H1 (cell line): ENCODE results near the gene CASZ1. TPM values are rescaled to one million over a fixed set of nuclear protein-coding genes. Genes with fewer than 3 reads are reported as not detected.

Experiments
- CTCF ChIA-PET: fragments of 300-600 bp; sonication (Branson Sonifier 250); formaldehyde crosslinking; loops from one replicate; lab custom pipeline; 2021; ENCODE audit not compliant: partially characterized antibody; lab: Charles Lee
- POLR2A ChIA-PET: fragments of 300-600 bp; sonication (Branson Sonifier 250); formaldehyde crosslinking; loops from one replicate; lab custom pipeline; 2021; ENCODE audit warnings: inconsistent platforms; ENCODE audit not compliant: partially characterized antibody; lab: Charles Lee
- DNase-seq, 2 experiments: peaks; one replicate each; pipeline versions ENCODE4 v3.0.0 to v3.0.0-alpha.2; 2010 to 2022; ENCODE audit warnings: low spot score in 2 of 2, low read depth in 1 of 2, mixed read lengths in 1 of 2
- FAIRE-seq: peaks from 2 replicates; lab custom pipeline; 2011; peaks lifted over from hg19 to GRCh38; lab: Jason Lieb, UNC
- H2AFZ ChIP-seq: 2 replicates; pipeline ENCODE4 v1.8.1; 2012; ENCODE audit warnings: low read length, inconsistent platforms
- H2AK5ac ChIP-seq: 2 replicates; pipeline ENCODE4 v1.6.1; 2013; ENCODE audit warnings: low read depth, low read length
- H2BK120ac ChIP-seq: replicated peaks from 2 replicates; pipeline ENCODE3; 2013; ENCODE audit warnings: low read depth, low read length, inconsistent platforms
- H2BK12ac ChIP-seq: 2 replicates; pipeline ENCODE4 v1.6.1; 2013; ENCODE audit warnings: low read depth, low read length
- H2BK15ac ChIP-seq: 2 replicates; pipeline ENCODE4 v1.6.1; 2013; ENCODE audit warnings: low read length
- H2BK20ac ChIP-seq: 2 replicates; pipeline ENCODE4 v1.6.1; 2013; ENCODE audit warnings: low read length
- H2BK5ac ChIP-seq: 2 replicates; pipeline ENCODE4 v1.6.1; 2013; ENCODE audit warnings: low read depth, low read length
- H3K14ac ChIP-seq: 2 replicates; pipeline ENCODE4 v1.6.1; 2013; ENCODE audit warnings: inconsistent platforms; ENCODE audit not compliant: insufficient read length
- H3K18ac ChIP-seq: 2 replicates; pipeline ENCODE4 v1.6.1; 2013; ENCODE audit warnings: low read length; ENCODE audit errors: extremely low read depth
- H3K23ac ChIP-seq: 2 replicates; pipeline ENCODE4 v1.6.1; 2013; ENCODE audit warnings: inconsistent platforms; ENCODE audit not compliant: insufficient read length
- H3K23me2 ChIP-seq: 2 replicates; pipeline ENCODE4 v1.6.1; 2013; ENCODE audit warnings: low read depth, low read length
- H3K27ac ChIP-seq: 2 replicates; pipeline ENCODE4 v1.6.1; 2011; ENCODE audit warnings: low read depth, low read length, inconsistent platforms
- H3K27me3 ChIP-seq, 4 experiments: replicated peaks in 1 of 4; 1 replicate in 1 of 4; 2 replicates in 3 of 4; pipeline versions ENCODE4 v1.6.1 to v1.8.1; 2011 to 2013; ENCODE audit warnings: low read length in 3 of 4, mild to moderate bottlenecking in 3 of 4, inconsistent platforms in 2 of 4, mixed read lengths in 2 of 4, moderate library complexity in 1 of 4; ENCODE audit not compliant: control insufficient read depth in 3 of 4, insufficient read depth in 3 of 4; ENCODE audit errors: extremely low read depth in 1 of 4
- H3K36me3 ChIP-seq, 4 experiments: 2 replicates each; pipeline versions ENCODE4 v1.6.1 to v1.8.1; 2011 to 2013; ENCODE audit warnings: mild to moderate bottlenecking in 4 of 4, low read length in 3 of 4, moderate library complexity in 2 of 4, control low read depth in 1 of 4, inconsistent platforms in 1 of 4; ENCODE audit not compliant: insufficient read depth in 4 of 4, control insufficient read depth in 2 of 4
- H3K4ac ChIP-seq: replicated peaks from 2 replicates; pipeline ENCODE3; 2013; ENCODE audit warnings: low read length, low read depth, mixed read lengths, inconsistent platforms; ENCODE audit not compliant: insufficient read length
- H3K4me1 ChIP-seq, 4 experiments: replicated peaks in 1 of 4; 1 replicate in 1 of 4; 2 replicates in 3 of 4; pipeline versions ENCODE4 v1.6.1 to v1.8.1; 2011 to 2013; ENCODE audit warnings: low read length in 3 of 4, inconsistent platforms in 2 of 4, mixed read lengths in 1 of 4; ENCODE audit not compliant: insufficient read depth in 4 of 4, control insufficient read depth in 3 of 4
- H3K4me2 ChIP-seq, 2 experiments: 2 replicates each; pipeline versions ENCODE4 v1.6.1 to v1.8.1; 2011 to 2013; ENCODE audit warnings: low read depth in 2 of 2, low read length in 2 of 2, control low read depth in 1 of 2, inconsistent platforms in 1 of 2, mild to moderate bottlenecking in 1 of 2; ENCODE audit not compliant: insufficient read depth in 1 of 2
- H3K4me3 ChIP-seq, 4 experiments: fragments of 200-600, 300-600 bp in 1 of 4; sonication (generic), shearing (Covaris generic), sonication (Bioruptor Twin) in 1 of 4; 2 replicates each; pipeline versions ENCODE4 v1.5.1 to v1.8.1; 2011 to 2016; ENCODE audit warnings: low read length in 4 of 4, low read depth in 3 of 4, control low read depth in 2 of 4, inconsistent platforms in 2 of 4, mild to moderate bottlenecking in 2 of 4, mixed read lengths in 1 of 4, moderate library complexity in 1 of 4; ENCODE audit not compliant: insufficient read depth in 2 of 4; ENCODE audit errors: extremely low read depth in 1 of 4
- H3K56ac ChIP-seq: replicated peaks from 2 replicates; pipeline ENCODE3; 2013; ENCODE audit warnings: low read depth, mild to moderate bottlenecking, mixed read lengths, low read length, inconsistent platforms; ENCODE audit not compliant: insufficient read length
- H3K79me1 ChIP-seq: 2 replicates; pipeline ENCODE4 v1.6.1; 2013; ENCODE audit warnings: low read depth, low read length, control low read depth
- H3K79me2 ChIP-seq, 2 experiments: 2 replicates each; pipeline versions ENCODE4 v1.6.1 to v1.8.1; 2012 to 2013; ENCODE audit warnings: low read length in 2 of 2, mild to moderate bottlenecking in 2 of 2, inconsistent platforms in 1 of 2; ENCODE audit not compliant: insufficient read depth in 2 of 2, control insufficient read depth in 1 of 2
- H3K9ac ChIP-seq, 4 experiments: replicated peaks in 1 of 4; 1 replicate in 1 of 4; 2 replicates in 3 of 4; pipeline versions ENCODE4 v1.6.1 to v1.8.1; 2011 to 2013; ENCODE audit warnings: low read depth in 3 of 4, low read length in 3 of 4, control low read depth in 2 of 4, mild to moderate bottlenecking in 2 of 4, moderate library complexity in 2 of 4, inconsistent platforms in 1 of 4; ENCODE audit errors: extremely low read depth in 1 of 4
- H3K9me3 ChIP-seq, 2 experiments: 2 replicates each; pipeline versions ENCODE4 v1.6.1 to v1.8.1; 2012 to 2013; ENCODE audit warnings: mild to moderate bottlenecking in 2 of 2, moderate library complexity in 2 of 2, control low read depth in 1 of 2, inconsistent platforms in 1 of 2, low read depth in 1 of 2, low read length in 1 of 2, mixed read lengths in 1 of 2; ENCODE audit not compliant: insufficient read depth in 2 of 2
- H4K20me1 ChIP-seq, 2 experiments: replicated peaks in 1 of 2; 2 replicates each; pipeline versions ENCODE3 to v1.8.1; 2011 to 2013; ENCODE audit warnings: inconsistent platforms in 2 of 2, low read length in 2 of 2, mild to moderate bottlenecking in 1 of 2; ENCODE audit not compliant: insufficient read depth in 2 of 2, control insufficient read depth in 1 of 2
- H4K5ac ChIP-seq: 2 replicates; pipeline ENCODE4 v1.6.1; 2013; ENCODE audit warnings: low read length, low read depth, mixed read lengths, inconsistent platforms; ENCODE audit not compliant: insufficient read length
- H4K8ac ChIP-seq: 2 replicates; pipeline ENCODE4 v1.8.0; 2013; ENCODE audit warnings: mild to moderate bottlenecking, moderate library complexity, low read length, inconsistent platforms; ENCODE audit not compliant: insufficient read depth; ENCODE audit errors: extremely low read depth
- H4K91ac ChIP-seq: replicated peaks from 2 replicates; pipeline ENCODE3; 2013; ENCODE audit warnings: low read length, mixed read lengths, inconsistent platforms; ENCODE audit not compliant: insufficient read length
- CBX8 ChIP-seq: fragments of 300-800, 300-1000 bp; sonication (generic); IDR thresholded peaks from 2 replicates; pipeline ENCODE4 v1.7.1; 2016; ENCODE audit warnings: low read depth, low read length, borderline replicate concordance
- WGBS, 2 experiments: shearing (Covaris generic) in 1 of 2; methylation state at CpG; one replicate each; pipeline versions ENCODE4 v1.1.6 to v1.1.7; 2013 to 2015; ENCODE audit warnings: low lambda C conversion rate in 2 of 2, mixed read lengths in 2 of 2, inconsistent platforms in 1 of 2, low coverage in 1 of 2, missing lambda C conversion rate in 1 of 2; ENCODE audit not compliant: insufficient replicate concordance in 2 of 2, insufficient coverage in 1 of 2, insufficient read length in 1 of 2; ENCODE audit errors: extremely low coverage in 1 of 2, missing lambda C conversion rate in 1 of 2; 5-methylcytosine and 5-hydroxymethylcytosine counted together
- polyA plus RNA-seq, 7 experiments: library from polyadenylated mRNA; depleted of rRNA in 3 of 7; stranded (reverse) in 5 of 7; unstranded in 2 of 7; fragments of >200 nt in 5 of 7; fragments of 200-250 nt in 2 of 7; gene quantifications; 1 replicate in 5 of 7; 2 replicates in 1 of 7; 4 replicates in 1 of 7; pipeline versions ENCODE4 v1.2.1 to v1.2.3, GENCODE V29; 2011 to 2013; ENCODE audit warnings: missing spikeins in 2 of 7, mixed read lengths in 2 of 7
- total RNA-seq: library from RNA; stranded (reverse); fragmentation: NEBNext Ultra II Directional; extraction: Animal tissue kit (Norgen Biotek cat#: 25700); gene quantifications from 2 replicates; pipeline ENCODE4 v1.2.1, GENCODE V29; 2021

CASZ1 gene
- total and polyA plus RNA-seq, 2 of the 8 experiments (the other 6 are each of a cell fraction or from before 2014, with no cell fraction given), result 4.4 to 7.7 TPM

- Histone ChIP-seq H4K5ac (no peak overlapping the region), H3K79me2 (no peaks in the 10 kb centered on the region), H3K56ac (no peak overlapping the region), H3K9ac (no peak overlapping the region), H4K91ac (no peak overlapping the region), H3K4ac (no peak overlapping the region), H3K4me2 (no peak overlapping the region), H3K4me1 (peaks cover 0 to 18% (median 10%) of the 10 kb centered on the region in 4 experiments; a peak in 6 of 7 replicates), H3K27me3 (no peaks in the 10 kb centered on the region), H2BK5ac (no peak overlapping the region), H2AFZ (no peak overlapping the region), H3K36me3 (no peaks in the 10 kb centered on the region), H3K23ac (no peak overlapping the region), H3K4me3 (no peak overlapping the region), H2AK5ac (no peak overlapping the region), H3K27ac (no peak overlapping the region), H2BK120ac (no peak overlapping the region), H3K18ac (no peak overlapping the region), H2BK12ac (no peak overlapping the region), H4K8ac (no peak overlapping the region; the same call in 1 of the 2 replicates), H3K9me3 (no peaks in the 10 kb centered on the region), H4K20me1 (no peaks in the 10 kb centered on the region), H2BK15ac (no peak overlapping the region), H3K14ac (no peak overlapping the region), H2BK20ac (no peak overlapping the region), H3K23me2 (no peaks in the 10 kb centered on the region), H3K79me1 (no peaks in the 10 kb centered on the region)
- no peak for FAIRE-seq
- 93% methylated on average over 13 of the region's 17 CpGs; no CpG with 5 or more reads in 1 of the 2 experiments for WGBS, 2 experiments
- no peak for TF ChIP-seq CBX8
- ChIA-PET CTCF (interaction anchor here (1.3 to 1.4 kb wide), 2 partner anchors 9 to 13 kb away, joined by 3 read pairs; no protein-coding TSS in a partner anchor), POLR2A (no interaction called here)
- DNase-seq, result no peak
These were observed 70.1 kb downstream of the CASZ1 start for GRCh38 chr1:10726355-10726754.
